Activated gamma-delta T cell (primary cell): Measurements from ENCODE around the gene RPP25.
"Not testable (repeated sequence)": the region's sequence is repeated elsewhere in the genome, so short reads cannot be mapped to it uniquely, and the experiment has no call there.

ENCODE experiments used
- DNase-seq: peaks from one replicate; lab custom pipeline; 2025; lab: John Stamatoyannopoulos, UW

Gene RPP25

GRCh38 chr15:74917676-74918075 is 38.9 kb downstream of the RPP25 start:
- DNase-seq = no peak

GRCh38 chr15:74913799-74914198 is 42.8 kb downstream of the RPP25 start:
- not testable (repeated sequence) for DNase-seq

- no peak for DNase-seq
Measured at GRCh38 chr15:74913041-74913440, 43.5 kb downstream of the RPP25 start.

GRCh38 chr15:74908635-74909034 is 47.9 kb downstream of the RPP25 start:
- DNase-seq = no peak

- no peak for DNase-seq
Measured at GRCh38 chr15:74907163-74907870, 49.3 kb downstream of the RPP25 start.

- DNase-seq = peak; percentile 54
Measured at GRCh38 chr15:74906450-74907162, 50.0 kb downstream of the RPP25 start, which contains the start of gene FAM219B. Gene FAM219B (minus strand): TSS chr15:74906851. CDS start chr15:74906800, 51 bp downstream.

- no peak for DNase-seq
Measured at GRCh38 chr15:74906067-74906449, 50.5 kb downstream of the RPP25 start.
